ENCODE measurements around the gene EP400.

DNA sequence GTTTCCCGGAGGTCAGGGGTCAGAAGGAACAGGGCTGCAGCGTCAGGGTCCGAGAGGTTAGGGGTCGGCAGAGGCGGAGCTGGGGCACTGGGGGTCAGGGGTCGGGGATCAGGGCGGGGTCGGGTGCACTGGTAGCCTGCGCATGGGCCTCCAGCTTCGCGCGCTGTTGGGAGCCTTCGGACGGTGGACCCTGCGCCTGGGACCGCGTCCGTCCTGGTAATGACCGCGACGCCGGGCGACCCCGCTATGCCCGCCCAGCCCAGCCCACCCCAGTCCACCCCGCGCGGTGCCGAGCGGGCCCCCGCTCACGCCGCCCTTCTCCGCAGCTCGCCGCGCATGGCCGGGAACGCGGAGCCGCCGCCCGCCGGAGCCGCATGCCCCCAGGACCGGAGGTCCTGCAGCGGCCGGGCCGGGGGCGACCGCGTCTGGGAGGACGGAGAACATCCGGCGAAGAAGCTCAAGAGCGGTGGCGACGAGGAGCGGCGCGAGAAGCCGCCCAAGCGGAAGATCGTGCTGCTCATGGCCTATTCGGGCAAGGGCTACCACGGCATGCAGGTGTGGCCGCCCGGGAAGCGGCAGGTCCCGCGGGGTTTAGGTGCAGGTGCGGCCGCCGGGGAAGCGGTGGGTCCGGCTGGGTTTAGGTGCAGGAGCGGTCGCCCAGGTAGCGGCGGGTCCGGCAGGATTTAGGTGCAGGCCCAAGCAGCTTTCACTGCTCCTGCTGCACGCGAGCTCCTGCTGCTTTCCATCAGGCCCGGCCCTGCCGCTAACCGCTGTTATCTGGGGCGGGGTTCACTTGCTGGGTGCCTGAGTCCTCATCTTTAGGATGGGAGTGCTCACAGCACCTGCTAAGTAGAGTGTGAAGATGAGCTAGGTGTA, 19.9 kb upstream of the EP400 start:
- TF ChIP-seq, protein P1, sequence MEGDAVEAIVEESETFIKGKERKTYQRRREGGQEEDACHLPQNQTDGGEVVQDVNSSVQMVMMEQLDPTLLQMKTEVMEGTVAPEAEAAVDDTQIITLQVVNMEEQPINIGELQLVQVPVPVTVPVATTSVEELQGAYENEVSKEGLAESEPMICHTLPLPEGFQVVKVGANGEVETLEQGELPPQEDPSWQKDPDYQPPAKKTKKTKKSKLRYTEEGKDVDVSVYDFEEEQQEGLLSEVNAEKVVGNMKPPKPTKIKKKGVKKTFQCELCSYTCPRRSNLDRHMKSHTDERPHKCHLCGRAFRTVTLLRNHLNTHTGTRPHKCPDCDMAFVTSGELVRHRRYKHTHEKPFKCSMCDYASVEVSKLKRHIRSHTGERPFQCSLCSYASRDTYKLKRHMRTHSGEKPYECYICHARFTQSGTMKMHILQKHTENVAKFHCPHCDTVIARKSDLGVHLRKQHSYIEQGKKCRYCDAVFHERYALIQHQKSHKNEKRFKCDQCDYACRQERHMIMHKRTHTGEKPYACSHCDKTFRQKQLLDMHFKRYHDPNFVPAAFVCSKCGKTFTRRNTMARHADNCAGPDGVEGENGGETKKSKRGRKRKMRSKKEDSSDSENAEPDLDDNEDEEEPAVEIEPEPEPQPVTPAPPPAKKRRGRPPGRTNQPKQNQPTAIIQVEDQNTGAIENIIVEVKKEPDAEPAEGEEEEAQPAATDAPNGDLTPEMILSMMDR (IDR thresholded peaks at IDR 0.05; ENCODE audit: low read depth, low read length): no peak
- TF ChIP-seq EZH2phosphoT487 (IDR thresholded peaks at IDR 0.05; ENCODE audit: low read depth): no peak

Data from OCI-LY3 (cell line).